ENCODE measurements around the gene DHRS9.

DNA sequence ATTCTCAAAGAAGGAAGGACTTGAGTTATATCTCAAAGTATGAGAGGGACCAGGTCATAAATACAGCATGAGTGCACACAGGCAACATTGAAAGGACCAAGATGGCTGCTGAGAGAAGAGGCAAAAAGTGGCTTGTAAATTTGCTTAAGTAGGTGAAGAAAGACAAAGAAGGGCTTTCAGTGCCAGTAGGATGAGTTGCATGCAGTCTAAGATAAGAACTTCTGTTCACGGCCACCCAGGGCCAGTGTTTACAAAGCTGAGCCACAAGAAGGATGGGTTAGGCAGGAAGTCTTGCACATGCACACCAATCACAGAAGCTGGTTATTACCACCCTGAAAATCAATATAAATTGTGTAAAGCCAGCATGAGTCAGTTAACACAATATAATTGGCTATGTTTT is 35.1 kb upstream of the DHRS9 start:
- TF ChIP-seq, protein P1, sequence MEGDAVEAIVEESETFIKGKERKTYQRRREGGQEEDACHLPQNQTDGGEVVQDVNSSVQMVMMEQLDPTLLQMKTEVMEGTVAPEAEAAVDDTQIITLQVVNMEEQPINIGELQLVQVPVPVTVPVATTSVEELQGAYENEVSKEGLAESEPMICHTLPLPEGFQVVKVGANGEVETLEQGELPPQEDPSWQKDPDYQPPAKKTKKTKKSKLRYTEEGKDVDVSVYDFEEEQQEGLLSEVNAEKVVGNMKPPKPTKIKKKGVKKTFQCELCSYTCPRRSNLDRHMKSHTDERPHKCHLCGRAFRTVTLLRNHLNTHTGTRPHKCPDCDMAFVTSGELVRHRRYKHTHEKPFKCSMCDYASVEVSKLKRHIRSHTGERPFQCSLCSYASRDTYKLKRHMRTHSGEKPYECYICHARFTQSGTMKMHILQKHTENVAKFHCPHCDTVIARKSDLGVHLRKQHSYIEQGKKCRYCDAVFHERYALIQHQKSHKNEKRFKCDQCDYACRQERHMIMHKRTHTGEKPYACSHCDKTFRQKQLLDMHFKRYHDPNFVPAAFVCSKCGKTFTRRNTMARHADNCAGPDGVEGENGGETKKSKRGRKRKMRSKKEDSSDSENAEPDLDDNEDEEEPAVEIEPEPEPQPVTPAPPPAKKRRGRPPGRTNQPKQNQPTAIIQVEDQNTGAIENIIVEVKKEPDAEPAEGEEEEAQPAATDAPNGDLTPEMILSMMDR (IDR thresholded peaks at IDR 0.05), result no peak
- no peak for TF ChIP-seq EZH2 (IDR thresholded peaks at IDR 0.05; ENCODE audit: borderline replicate concordance, insufficient read depth, low read depth, low read length, poor library complexity, severe bottlenecking)

Data from B cell (primary cell).